RPMI8226 (cell line): Measurements from ENCODE around the gene EIPR1.

Source experiments
- DNase-seq: peaks from one replicate; pipeline ENCODE4 v3.0.0-alpha.2; 2015

EIPR1 gene

GRCh38 chr2:3238951-3239841, 138.4 kb downstream of the EIPR1 start:
- DNase-seq, result no peak

GRCh38 chr2:3236300-3237045, 141.1 kb downstream of the EIPR1 start:
- no peak for DNase-seq

- no peak for DNase-seq
Observed at GRCh38 chr2:3233877-3234276, 143.7 kb downstream of the EIPR1 start.

- DNase-seq, result no peak
Observed at GRCh38 chr2:3229221-3229620, 148.4 kb downstream of the EIPR1 start.

GRCh38 chr2:3224681-3225080, 152.9 kb downstream of the EIPR1 start:
- no peak for DNase-seq

- DNase-seq, result no peak
Observed at GRCh38 chr2:3223080-3223923, 154.3 kb downstream of the EIPR1 start.

GRCh38 chr2:3222636-3223035, 155.0 kb downstream of the EIPR1 start:
- DNase-seq, result no peak

GRCh38 chr2:3219536-3219935, 158.1 kb downstream of the EIPR1 start:
- DNase-seq, result no peak

- no peak for DNase-seq
Observed at GRCh38 chr2:3217646-3218045, 160.0 kb downstream of the EIPR1 start.

GRCh38 chr2:3216841-3217495, 160.7 kb downstream of the EIPR1 start:
- no peak for DNase-seq

- DNase-seq, result no peak
Observed at GRCh38 chr2:3214806-3215404, 162.7 kb downstream of the EIPR1 start.

- DNase-seq, result no peak
Observed at GRCh38 chr2:3214065-3214464, 163.6 kb downstream of the EIPR1 start.

- no peak for DNase-seq
Observed at GRCh38 chr2:3212984-3213383, 164.6 kb downstream of the EIPR1 start.

GRCh38 chr2:3212061-3212362, 165.6 kb downstream of the EIPR1 start:
- no peak for DNase-seq

- DNase-seq, result no peak
Observed at GRCh38 chr2:3211256-3212060, 166.2 kb downstream of the EIPR1 start.

GRCh38 chr2:3210257-3210656, 167.4 kb downstream of the EIPR1 start:
- no peak for DNase-seq

- no peak for DNase-seq
Observed at GRCh38 chr2:3209258-3209657, 168.4 kb downstream of the EIPR1 start.

- DNase-seq, result no peak
Observed at GRCh38 chr2:3208591-3208990, 169.0 kb downstream of the EIPR1 start.

GRCh38 chr2:3208179-3208578, 169.4 kb downstream of the EIPR1 start:
- no peak for DNase-seq

GRCh38 chr2:3207091-3207491, 170.5 kb downstream of the EIPR1 start:
- DNase-seq, result no peak

GRCh38 chr2:3205845-3206244, 171.8 kb downstream of the EIPR1 start:
- DNase-seq, result no peak
